Keratinocyte (primary cell): ENCODE data around the gene APMAP. TPM values are rescaled to one million over a fixed set of nuclear protein-coding genes. Genes with fewer than 3 reads are reported as not detected.

Source experiments
- DNase-seq: peaks from one replicate; pipeline ENCODE4 v3.0.0-alpha.2; 2011; ENCODE audit warnings: low read depth, missing footprints, low spot score
- FAIRE-seq: peaks from 2 replicates; lab custom pipeline; 2011; peaks lifted over from hg19 to GRCh38; lab: Jason Lieb, UNC
- H2AFZ ChIP-seq: 2 replicates; pipeline ENCODE4 v1.6.0; 2012; ENCODE audit warnings: low read length, control low read depth, inconsistent platforms; ENCODE audit not compliant: control insufficient read depth
- H3K27ac ChIP-seq: 2 replicates; pipeline ENCODE4 v1.5.1; 2011; ENCODE audit warnings: low read length; ENCODE audit not compliant: control insufficient read depth, insufficient read depth
- H3K27me3 ChIP-seq: 3 replicates; pipeline ENCODE4 v1.6.0; 2011; ENCODE audit warnings: low read length; ENCODE audit not compliant: control insufficient read depth, insufficient read depth; ENCODE audit errors: extremely low read depth
- H3K36me3 ChIP-seq, 2 experiments: 2 replicates in 1 of 2; 3 replicates in 1 of 2; pipeline ENCODE4 v1.5.1; 2011; ENCODE audit warnings: low read length in 2 of 2, mild to moderate bottlenecking in 1 of 2; ENCODE audit not compliant: control insufficient read depth in 2 of 2, insufficient read depth in 2 of 2; ENCODE audit errors: extremely low read depth in 1 of 2
- H3K4me1 ChIP-seq: 3 replicates; pipeline ENCODE4 v1.5.1; 2011; ENCODE audit warnings: low read length; ENCODE audit not compliant: control insufficient read depth, insufficient read depth; ENCODE audit errors: extremely low read depth
- H3K4me2 ChIP-seq: 3 replicates; pipeline ENCODE4 v1.6.0; 2011; ENCODE audit warnings: low read depth, low read length; ENCODE audit not compliant: control insufficient read depth, insufficient read depth; ENCODE audit errors: extremely low read depth
- H3K4me3 ChIP-seq, 3 experiments: fragments of 200-600 bp in 1 of 3; sonication (generic) in 1 of 3; 2 replicates in 2 of 3; 3 replicates in 1 of 3; pipeline ENCODE4 v1.5.1; 2011 to 2016; ENCODE audit warnings: low read length in 3 of 3, mild to moderate bottlenecking in 3 of 3, control low read depth in 2 of 3, inconsistent platforms in 1 of 3, low read depth in 1 of 3, mixed read lengths in 1 of 3, mixed run types in 1 of 3, moderate library complexity in 1 of 3; ENCODE audit not compliant: control insufficient read depth in 2 of 3, insufficient read depth in 2 of 3; ENCODE audit errors: extremely low read depth in 1 of 3
- H3K79me2 ChIP-seq: 2 replicates; pipeline ENCODE4 v1.6.0; 2012; ENCODE audit warnings: low read length; ENCODE audit not compliant: control insufficient read depth, insufficient read depth
- H3K9ac ChIP-seq: 3 replicates; pipeline ENCODE4 v1.6.0; 2011; ENCODE audit warnings: low read length; ENCODE audit not compliant: control insufficient read depth, insufficient read depth; ENCODE audit errors: extremely low read depth
- H3K9me1 ChIP-seq: 3 replicates; pipeline ENCODE4 v1.6.0; 2011; ENCODE audit warnings: low read length; ENCODE audit not compliant: control insufficient read depth, insufficient read depth; ENCODE audit errors: extremely low read depth
- H3K9me3 ChIP-seq: 2 replicates; pipeline ENCODE4 v1.5.1; 2012; ENCODE audit warnings: low read depth, low read length; ENCODE audit not compliant: control insufficient read depth
- H4K20me1 ChIP-seq: 3 replicates; pipeline ENCODE4 v1.6.0; 2011; ENCODE audit warnings: low read length; ENCODE audit not compliant: control insufficient read depth, insufficient read depth; ENCODE audit errors: extremely low read depth
- EZH2 ChIP-seq: IDR thresholded peaks from one replicate; pipeline ENCODE4 v1.6.1; 2012; ENCODE audit warnings: inconsistent platforms, mild to moderate bottlenecking, low read length, moderate library complexity
- dilution Hi-C: fragments of 300-500 bp; cut with MboI; formaldehyde crosslinking; loops from one replicate; pipeline ENCODE4 v1.7.0; 2020; ENCODE audit warnings: low sequenced_read_pairs; ENCODE audit not compliant: extremely low pct_ligation_motif_present
- polyA plus RNA-seq, 5 experiments: library from polyadenylated mRNA; depleted of rRNA in 3 of 5; stranded (reverse) in 3 of 5; stranded (forward) in 1 of 5; unstranded in 1 of 5; fragments of >200 nt; gene quantifications; 1 replicate in 1 of 5; 2 replicates in 3 of 5; 3 replicates in 1 of 5; pipeline versions ENCODE4 v1.2.1 to v1.2.3, GENCODE V29; 2011 to 2012; ENCODE audit warnings: missing spikeins in 2 of 5, low read depth in 1 of 5, low replicate concordance in 1 of 5
- TF ChIP-seq, protein P1 (sequence below), 3 experiments: IDR thresholded peaks in 1 of 3; conservative IDR thresholded peaks in 1 of 3; optimal IDR thresholded peaks in 1 of 3; 2 replicates in 2 of 3; 3 replicates in 1 of 3; pipeline versions ENCODE3 to v1.5.1; 2011; ENCODE audit warnings: low read length in 3 of 3, mild to moderate bottlenecking in 3 of 3, moderate library complexity in 2 of 3, control low read depth in 1 of 3, inconsistent platforms in 1 of 3; ENCODE audit not compliant: insufficient read depth in 2 of 3; ENCODE audit errors: extremely low read depth in 1 of 3

Gene APMAP
- polyA plus RNA-seq, 1 donor (not counting 4 experiments of a cell fraction or from before 2014, with no cell fraction given), result 48.9 TPM

DNA sequence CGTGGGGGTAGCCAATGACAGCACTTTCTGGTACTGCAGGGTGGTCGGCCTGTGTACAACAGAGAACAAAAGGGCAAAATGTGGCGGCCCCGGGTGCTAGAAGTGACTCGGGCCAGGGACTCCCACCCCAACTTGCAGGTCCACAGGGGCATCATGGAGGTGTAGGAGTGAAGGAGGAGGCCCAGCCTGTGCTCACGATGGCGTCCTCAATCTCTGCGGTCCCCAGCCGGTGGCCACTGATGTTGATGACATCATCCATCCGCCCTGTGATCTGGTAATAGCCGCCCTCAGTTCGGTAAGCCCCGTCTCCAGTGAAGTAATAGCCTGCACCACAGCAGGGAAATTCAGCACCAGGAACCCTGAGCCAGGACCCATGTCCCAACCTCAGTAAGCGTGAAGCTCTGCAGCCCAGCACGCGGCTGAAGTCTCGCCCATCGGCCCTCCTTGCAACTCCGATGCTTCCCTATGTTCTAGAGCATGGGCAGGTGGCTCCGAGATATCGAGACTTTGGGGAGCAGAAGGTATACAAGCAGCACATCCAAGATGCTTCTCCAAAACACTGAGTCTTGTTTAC lies 20.2 kb upstream of the APMAP start:
- dilution Hi-C loops, result no loop called here
- Histone ChIP-seq H3K9me3 (no peaks in the 10 kb centered on the region), H3K4me3 (no peak overlapping the region), H3K79me2 (no peaks in the 10 kb centered on the region), H3K4me1 (peaks cover 11% of the 10 kb centered on the region), H4K20me1 (no peaks in the 10 kb centered on the region), H3K36me3 (no peaks in the 10 kb centered on the region), H3K9ac (no peak overlapping the region), H3K27me3 (no peaks in the 10 kb centered on the region), H3K27ac (no peak overlapping the region), H3K4me2 (no peak overlapping the region), H3K9me1 (no peaks in the 10 kb centered on the region), H2AFZ (no peak overlapping the region)
- no peak for DNase-seq
- TF ChIP-seq, protein P1, sequence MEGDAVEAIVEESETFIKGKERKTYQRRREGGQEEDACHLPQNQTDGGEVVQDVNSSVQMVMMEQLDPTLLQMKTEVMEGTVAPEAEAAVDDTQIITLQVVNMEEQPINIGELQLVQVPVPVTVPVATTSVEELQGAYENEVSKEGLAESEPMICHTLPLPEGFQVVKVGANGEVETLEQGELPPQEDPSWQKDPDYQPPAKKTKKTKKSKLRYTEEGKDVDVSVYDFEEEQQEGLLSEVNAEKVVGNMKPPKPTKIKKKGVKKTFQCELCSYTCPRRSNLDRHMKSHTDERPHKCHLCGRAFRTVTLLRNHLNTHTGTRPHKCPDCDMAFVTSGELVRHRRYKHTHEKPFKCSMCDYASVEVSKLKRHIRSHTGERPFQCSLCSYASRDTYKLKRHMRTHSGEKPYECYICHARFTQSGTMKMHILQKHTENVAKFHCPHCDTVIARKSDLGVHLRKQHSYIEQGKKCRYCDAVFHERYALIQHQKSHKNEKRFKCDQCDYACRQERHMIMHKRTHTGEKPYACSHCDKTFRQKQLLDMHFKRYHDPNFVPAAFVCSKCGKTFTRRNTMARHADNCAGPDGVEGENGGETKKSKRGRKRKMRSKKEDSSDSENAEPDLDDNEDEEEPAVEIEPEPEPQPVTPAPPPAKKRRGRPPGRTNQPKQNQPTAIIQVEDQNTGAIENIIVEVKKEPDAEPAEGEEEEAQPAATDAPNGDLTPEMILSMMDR (optimal IDR thresholded peaks at IDR 0.05 in 1 of 3, IDR thresholded peaks at IDR 0.05 in 1 of 3, conservative IDR thresholded peaks at IDR 0.05 in 1 of 3; ENCODE audit: extremely low read depth in 1 of 3, insufficient read depth in 2 of 3, low read length in 3 of 3), result no peak
- TF ChIP-seq EZH2, result no peak
- no peak for FAIRE-seq

DNA sequence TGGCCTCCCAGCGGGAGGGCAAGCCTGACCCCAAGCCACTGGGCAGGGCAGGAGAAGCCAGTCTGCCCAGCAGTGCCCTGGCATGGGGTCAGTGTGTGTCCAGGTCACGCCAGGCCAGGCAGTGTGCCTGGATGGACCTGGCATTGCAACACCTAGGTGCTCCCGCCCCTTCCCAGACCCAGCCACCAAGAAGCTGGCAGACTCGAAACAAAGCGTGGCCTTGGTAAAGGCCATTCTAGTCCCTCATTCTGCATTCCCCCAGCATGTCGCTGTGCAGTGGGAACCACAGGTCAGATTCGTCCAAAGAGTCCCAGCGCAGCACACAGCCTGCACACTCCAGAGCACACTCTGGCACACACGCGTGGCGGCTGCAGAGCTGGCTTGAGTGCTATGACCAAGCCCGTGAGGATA lies 19.3 kb upstream of the APMAP start:
- H3K4me1 ChIP-seq, result peaks cover 3% of the 10 kb centered on the region
- H3K79me2 ChIP-seq, result no peaks in the 10 kb centered on the region
- H4K20me1 ChIP-seq, result no peaks in the 10 kb centered on the region
- H3K9ac ChIP-seq, result no peak overlapping the region
- no peaks in the 10 kb centered on the region for H3K9me1 ChIP-seq
- dilution Hi-C loops, result no loop called here
- H3K9me3 ChIP-seq, result no peaks in the 10 kb centered on the region
- FAIRE-seq (no peak), DNase-seq (no peak)
- H3K36me3 ChIP-seq, result no peaks in the 10 kb centered on the region
- TF ChIP-seq, protein P1 (optimal IDR thresholded peaks at IDR 0.05 in 1 of 3, IDR thresholded peaks at IDR 0.05 in 1 of 3, conservative IDR thresholded peaks at IDR 0.05 in 1 of 3; ENCODE audit: extremely low read depth in 1 of 3, insufficient read depth in 2 of 3, low read length in 3 of 3), result no peak
- no peak for TF ChIP-seq EZH2
- H3K27ac ChIP-seq, result no peak overlapping the region
- H3K4me2 ChIP-seq, result no peak overlapping the region
- H3K27me3 ChIP-seq, result no peaks in the 10 kb centered on the region
- no peak overlapping the region for H3K4me3 ChIP-seq
- no peak overlapping the region for H2AFZ ChIP-seq
